Gastroesophageal sphincter (tissue), 4 donors: ENCODE results near the gene SCFD2. TPM values are rescaled to one million over a fixed set of nuclear protein-coding genes. Genes with fewer than 3 reads are reported as not detected.

Source experiments
- ATAC-seq: fragments of 150-250 bp; one replicate; pipeline ENCODE4 v1.9.1; 2016; ENCODE audit warnings: mild to moderate bottlenecking, moderate library complexity
- H3K27ac ChIP-seq, 4 donors: fragments of 200-600 bp; sonication (generic) in 3 of 4; 1 replicate in 3 of 4; 2 replicates in 1 of 4; pipeline ENCODE4 v1.5.1; 2016 to 2019
- H3K27me3 ChIP-seq: fragments of 200-600 bp; sonication (generic); one replicate; pipeline ENCODE4 v1.5.1; 2019
- H3K36me3 ChIP-seq, 2 donors: fragments of 200-600 bp; sonication (generic); one replicate each; pipeline ENCODE4 v1.5.1; 2019; ENCODE audit warnings: control low read depth in 1 of 2
- H3K4me1 ChIP-seq, 3 donors: fragments of 200-600 bp; sonication (generic); 1 replicate in 2 of 3; 2 replicates in 1 of 3; pipeline ENCODE4 v1.5.1; 2016 to 2019; ENCODE audit warnings: control low read depth in 2 of 3
- H3K4me3 ChIP-seq, 2 donors: fragments of 200-600 bp; sonication (generic); one replicate each; pipeline ENCODE4 v1.5.1; 2019; ENCODE audit warnings: mild to moderate bottlenecking in 1 of 2, moderate library complexity in 1 of 2
- H3K9me3 ChIP-seq, 3 donors: fragments of 200-600 bp; sonication (generic); one replicate each; pipeline ENCODE4 v1.5.1; 2017 to 2019; ENCODE audit warnings: control low read depth in 2 of 3
- EP300 ChIP-seq: sonication (generic); formaldehyde crosslinking; IDR thresholded peaks from one replicate; pipeline ENCODE4 v1.6.1; 2017; ENCODE audit warnings: antibody characterized with exemption, mild to moderate bottlenecking
- POLR2A ChIP-seq, 2 donors: fragments of 450-650 bp; IDR thresholded peaks; one replicate each; pipeline ENCODE4 v1.6.1; 2017; ENCODE audit warnings: antibody characterized with exemption in 2 of 2, mild to moderate bottlenecking in 2 of 2, moderate library complexity in 1 of 2
- POLR2AphosphoS5 ChIP-seq: sonication (generic); formaldehyde crosslinking; IDR thresholded peaks from one replicate; pipeline ENCODE4 v1.6.1; 2017; ENCODE audit warnings: antibody characterized with exemption
- WGBS, 2 donors: methylation state at CpG; one replicate each; pipeline ENCODE4 v1.1.5; 2018; ENCODE audit warnings: low coverage in 1 of 2; 5-methylcytosine and 5-hydroxymethylcytosine counted together
- total RNA-seq, 4 donors: library from RNA; depleted of rRNA; stranded (reverse); fragments of >200 nt; gene quantifications; one replicate each; pipeline ENCODE4 v1.1.0, GENCODE V29; 2016
- TF ChIP-seq, protein P1 (sequence below), 4 experiments: fragments of 200-600 bp in 2 of 4; fragments of 450-650 bp in 2 of 4; sonication (generic) in 1 of 4; IDR thresholded peaks; one replicate each; pipeline ENCODE4 v1.5.1; 2017 to 2019; ENCODE audit warnings: antibody characterized with exemption in 4 of 4, mild to moderate bottlenecking in 2 of 4, moderate library complexity in 2 of 4

The SCFD2 gene
- total RNA-seq, 4 donors from 2014 or later, result 8.9 to 17.6 (median 14.6) TPM

DNA sequence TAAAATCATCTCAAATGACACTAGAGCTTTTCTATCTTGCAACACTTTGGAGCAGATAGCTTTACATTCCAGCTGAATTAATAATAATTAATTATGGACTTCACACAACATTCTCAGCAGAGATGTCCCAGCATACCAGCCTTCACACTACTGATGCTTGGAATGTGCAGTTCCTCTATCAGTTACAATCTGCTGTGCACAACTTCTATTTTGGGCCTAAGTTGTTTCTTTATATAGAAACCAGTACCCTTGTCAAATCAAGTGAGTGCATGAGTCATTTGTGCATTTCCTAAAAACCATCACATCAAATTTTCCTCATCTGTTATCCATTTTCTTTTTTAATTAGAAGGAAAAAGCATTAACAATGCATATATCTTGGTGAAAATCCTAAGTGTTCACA is 512.5 kb downstream of the SCFD2 start:
- H3K36me3 ChIP-seq, result no peaks in the 10 kb centered on the region
- TF ChIP-seq, protein P1, sequence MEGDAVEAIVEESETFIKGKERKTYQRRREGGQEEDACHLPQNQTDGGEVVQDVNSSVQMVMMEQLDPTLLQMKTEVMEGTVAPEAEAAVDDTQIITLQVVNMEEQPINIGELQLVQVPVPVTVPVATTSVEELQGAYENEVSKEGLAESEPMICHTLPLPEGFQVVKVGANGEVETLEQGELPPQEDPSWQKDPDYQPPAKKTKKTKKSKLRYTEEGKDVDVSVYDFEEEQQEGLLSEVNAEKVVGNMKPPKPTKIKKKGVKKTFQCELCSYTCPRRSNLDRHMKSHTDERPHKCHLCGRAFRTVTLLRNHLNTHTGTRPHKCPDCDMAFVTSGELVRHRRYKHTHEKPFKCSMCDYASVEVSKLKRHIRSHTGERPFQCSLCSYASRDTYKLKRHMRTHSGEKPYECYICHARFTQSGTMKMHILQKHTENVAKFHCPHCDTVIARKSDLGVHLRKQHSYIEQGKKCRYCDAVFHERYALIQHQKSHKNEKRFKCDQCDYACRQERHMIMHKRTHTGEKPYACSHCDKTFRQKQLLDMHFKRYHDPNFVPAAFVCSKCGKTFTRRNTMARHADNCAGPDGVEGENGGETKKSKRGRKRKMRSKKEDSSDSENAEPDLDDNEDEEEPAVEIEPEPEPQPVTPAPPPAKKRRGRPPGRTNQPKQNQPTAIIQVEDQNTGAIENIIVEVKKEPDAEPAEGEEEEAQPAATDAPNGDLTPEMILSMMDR (IDR thresholded peaks at IDR 0.05), result no peak
- TF ChIP-seq POLR2A (IDR thresholded peaks at IDR 0.05) (no peak), EP300 (no peak), POLR2AphosphoS5 (no peak)
- no peaks in the 10 kb centered on the region for H3K27me3 ChIP-seq
- peaks cover 0 to 7% (median 0%) of the 10 kb centered on the region in 3 donors for H3K9me3 ChIP-seq
- H3K27ac ChIP-seq, result no peak overlapping the region
- H3K4me1 ChIP-seq, result peaks cover 0 to 17% (median 0%) of the 10 kb centered on the region in 3 donors
- no peak for ATAC-seq
- no peak overlapping the region for H3K4me3 ChIP-seq

- Histone ChIP-seq H3K36me3 (no peaks in the 10 kb centered on the region), H3K9me3 (peaks cover 0 to under 1% (median 0%) of the 10 kb centered on the region in 3 donors), H3K27ac (no peak overlapping the region), H3K4me3 (no peak overlapping the region), H3K4me1 (peaks cover 0 to 17% (median 0%) of the 10 kb centered on the region in 3 donors), H3K27me3 (no peaks in the 10 kb centered on the region)
- no peak for ATAC-seq
- TF ChIP-seq EP300 (no peak), POLR2AphosphoS5 (no peak), POLR2A (IDR thresholded peaks at IDR 0.05) (no peak)
- TF ChIP-seq, protein P1 (IDR thresholded peaks at IDR 0.05), result no peak
- WGBS, 2 donors, result 33 to 69% methylated on average over 3 of the region's 3 CpGs
Observed at GRCh38 chr4:52852711-52853110, 513.1 kb downstream of the SCFD2 start.

GRCh38 chr4:52852041-52852440 is 513.8 kb downstream of the SCFD2 start:
- no peak for ATAC-seq
- 75 to 80% methylated on average over 1 of the region's 1 CpG for WGBS, 2 donors
- H3K9me3 ChIP-seq, result no peaks in the 10 kb centered on the region
- no peak overlapping the region for H3K27ac ChIP-seq
- H3K4me1 ChIP-seq, result peaks cover 0 to 17% (median 0%) of the 10 kb centered on the region in 3 donors
- H3K4me3 ChIP-seq, result no peak overlapping the region
- H3K27me3 ChIP-seq, result no peaks in the 10 kb centered on the region
- H3K36me3 ChIP-seq, result no peaks in the 10 kb centered on the region
- TF ChIP-seq POLR2AphosphoS5, result no peak
- TF ChIP-seq, protein P1 (IDR thresholded peaks at IDR 0.05), result no peak
- TF ChIP-seq EP300, result no peak
- no peak for TF ChIP-seq POLR2A (IDR thresholded peaks at IDR 0.05)

DNA sequence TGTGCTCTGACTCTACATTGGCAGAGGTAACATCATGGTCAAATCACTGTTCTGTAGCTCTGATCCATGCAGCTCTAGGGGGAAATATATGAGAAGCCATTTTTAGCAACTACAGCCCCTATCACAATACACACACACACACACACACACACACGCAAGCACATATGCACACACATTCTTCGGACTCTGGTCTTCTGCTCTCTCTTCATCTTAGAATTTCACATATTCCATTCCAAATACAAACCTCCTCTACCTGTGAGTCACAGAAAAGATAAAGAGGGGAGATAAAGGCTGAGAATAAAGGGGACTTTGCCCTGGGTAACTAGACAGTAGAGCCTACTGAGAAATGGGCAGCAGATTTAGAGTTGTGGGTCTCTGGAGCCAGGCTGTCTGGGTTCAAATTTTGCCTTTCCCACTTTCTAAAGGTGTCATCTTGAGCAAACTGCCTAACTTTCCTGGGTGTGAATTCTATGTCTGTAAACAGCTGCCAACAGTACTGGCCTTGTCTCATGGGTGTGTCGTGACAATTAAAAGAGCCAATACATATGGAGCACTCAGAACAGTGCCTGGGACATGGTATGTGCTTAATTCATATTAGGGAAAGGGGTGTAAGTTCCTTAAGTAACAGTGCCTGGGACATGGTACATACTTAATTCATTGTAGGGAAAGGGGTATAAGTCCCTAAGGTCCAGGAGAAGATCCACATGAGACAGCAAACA is 515.3 kb downstream of the SCFD2 start:
- Histone ChIP-seq H3K27ac (no peak overlapping the region), H3K9me3 (no peaks in the 10 kb centered on the region), H3K27me3 (no peaks in the 10 kb centered on the region), H3K36me3 (no peaks in the 10 kb centered on the region), H3K4me3 (no peak overlapping the region), H3K4me1 (peaks cover 0 to 17% (median 0%) of the 10 kb centered on the region in 3 donors)
- no peak for TF ChIP-seq POLR2AphosphoS5
- no peak for TF ChIP-seq POLR2A (IDR thresholded peaks at IDR 0.05)
- TF ChIP-seq, protein P1 (IDR thresholded peaks at IDR 0.05), result no peak
- no peak for TF ChIP-seq EP300
- WGBS, 2 donors, result 89 to 100% methylated on average over 1 to 2 of the region's 3 CpGs
- ATAC-seq, result no peak

DNA sequence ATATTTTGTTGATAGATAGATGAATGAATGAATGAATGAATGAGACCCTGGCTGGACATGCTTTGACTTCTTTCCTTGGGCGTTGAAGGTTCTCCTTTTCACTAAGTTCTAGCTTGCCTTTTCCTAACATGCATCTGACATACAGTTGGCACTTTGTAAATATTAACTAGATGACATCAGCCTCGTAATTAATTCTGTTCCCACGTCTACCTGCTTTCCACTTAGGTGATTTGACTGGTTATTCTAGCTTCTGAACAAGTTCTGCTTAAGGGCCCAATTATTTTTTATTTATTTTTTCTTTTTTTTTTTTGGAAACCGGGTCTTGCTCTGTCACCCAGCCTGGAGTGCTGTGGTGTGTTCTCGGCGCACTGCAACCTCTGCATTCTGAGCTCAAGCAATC is 517.6 kb downstream of the SCFD2 start:
- H3K27ac ChIP-seq, result no peak overlapping the region
- H3K36me3 ChIP-seq, result no peaks in the 10 kb centered on the region
- WGBS, 2 donors, result 83 to 96% methylated on average over 3 to 6 of the region's 6 CpGs
- no peak overlapping the region for H3K4me3 ChIP-seq
- TF ChIP-seq, protein P1 (IDR thresholded peaks at IDR 0.05), result no peak
- TF ChIP-seq EP300, result no peak
- TF ChIP-seq POLR2AphosphoS5, result no peak
- TF ChIP-seq POLR2A (IDR thresholded peaks at IDR 0.05), result no peak
- no peaks in the 10 kb centered on the region for H3K27me3 ChIP-seq
- H3K4me1 ChIP-seq, result peaks cover 0 to 9% (median 0%) of the 10 kb centered on the region in 3 donors
- H3K9me3 ChIP-seq, result no peaks in the 10 kb centered on the region
- ATAC-seq, result no peak
